DOHH2 (cell line): ENCODE results near the gene ZNF219.

Experiments
- H3F3A ChIP-seq: fragments of 200-600 bp; sonication (generic), shearing (Covaris generic); 2 replicates; pipeline ENCODE4 v1.6.0; 2016; ENCODE audit warnings: antibody characterized with exemption, mild to moderate bottlenecking; ENCODE audit not compliant: control insufficient read depth, insufficient read depth
- H3K27ac ChIP-seq: fragments of 200-600 bp; sonication (generic); 2 replicates; pipeline ENCODE4 v1.5.1; 2014; ENCODE audit warnings: low read depth, mild to moderate bottlenecking, low read length, moderate library complexity
- H3K27me3 ChIP-seq: fragments of 200-600 bp; sonication (generic); 2 replicates; pipeline ENCODE4 v1.6.1; 2014; ENCODE audit warnings: mild to moderate bottlenecking, low read length, mixed read lengths; ENCODE audit not compliant: control insufficient read depth
- H3K36me3 ChIP-seq: fragments of 200-600 bp; sonication (generic); 2 replicates; pipeline ENCODE4 v1.6.1; 2014; ENCODE audit warnings: mild to moderate bottlenecking, low read length, moderate library complexity, mixed read lengths; ENCODE audit not compliant: control insufficient read depth
- H3K4me1 ChIP-seq: fragments of 200-600 bp; sonication (generic); 2 replicates; pipeline ENCODE4 v1.6.1; 2014; ENCODE audit warnings: mild to moderate bottlenecking, low read length, mixed read lengths; ENCODE audit not compliant: control insufficient read depth
- H3K4me2 ChIP-seq: fragments of 200-600 bp; sonication (generic); 2 replicates; pipeline ENCODE4 v1.6.0; 2014; ENCODE audit warnings: mild to moderate bottlenecking, low read length, moderate library complexity
- H3K4me3 ChIP-seq: fragments of 200-600 bp; sonication (generic); 2 replicates; pipeline ENCODE4 v1.5.1; 2014; ENCODE audit warnings: mild to moderate bottlenecking, low read length, mixed read lengths
- H3K79me2 ChIP-seq: fragments of 200-600 bp; sonication (generic); 2 replicates; pipeline ENCODE4 v1.6.1; 2014; ENCODE audit warnings: mild to moderate bottlenecking, low read length, mixed read lengths; ENCODE audit not compliant: control insufficient read depth
- H3K9me2 ChIP-seq: fragments of 200-600 bp; sonication (generic); replicated peaks from 2 replicates; pipeline ENCODE4 v1.6.1; 2014; ENCODE audit warnings: mild to moderate bottlenecking, low read length, mixed read lengths; ENCODE audit not compliant: control insufficient read depth
- H3K9me3 ChIP-seq: fragments of 200-600 bp; sonication (generic); 2 replicates; pipeline ENCODE4 v1.6.1; 2014; ENCODE audit warnings: antibody characterized with exemption, low read length, mixed read lengths; ENCODE audit not compliant: control insufficient read depth, insufficient read depth
- H4K20me1 ChIP-seq: fragments of 200-600 bp; sonication (generic); 2 replicates; pipeline ENCODE4 v1.6.0; 2014; ENCODE audit warnings: low read depth, mild to moderate bottlenecking, antibody characterized with exemption, low read length, moderate library complexity; ENCODE audit not compliant: control insufficient read depth, insufficient read depth
- EZH2phosphoT487 ChIP-seq: fragments of 200-600 bp; sonication (generic); IDR thresholded peaks from 2 replicates; pipeline ENCODE4 v1.6.1; 2017; ENCODE audit warnings: borderline replicate concordance, mild to moderate bottlenecking, antibody characterized with exemption, low read length, moderate library complexity, mixed read lengths
- TF ChIP-seq, protein P1 (sequence below): fragments of 200-600 bp; sonication (generic); IDR thresholded peaks from one replicate; pipeline ENCODE4 v1.5.1; 2014; ENCODE audit warnings: antibody characterized with exemption, mild to moderate bottlenecking, low read depth, low read length; ENCODE audit not compliant: poor library complexity, severe bottlenecking

The ZNF219 gene

DNA sequence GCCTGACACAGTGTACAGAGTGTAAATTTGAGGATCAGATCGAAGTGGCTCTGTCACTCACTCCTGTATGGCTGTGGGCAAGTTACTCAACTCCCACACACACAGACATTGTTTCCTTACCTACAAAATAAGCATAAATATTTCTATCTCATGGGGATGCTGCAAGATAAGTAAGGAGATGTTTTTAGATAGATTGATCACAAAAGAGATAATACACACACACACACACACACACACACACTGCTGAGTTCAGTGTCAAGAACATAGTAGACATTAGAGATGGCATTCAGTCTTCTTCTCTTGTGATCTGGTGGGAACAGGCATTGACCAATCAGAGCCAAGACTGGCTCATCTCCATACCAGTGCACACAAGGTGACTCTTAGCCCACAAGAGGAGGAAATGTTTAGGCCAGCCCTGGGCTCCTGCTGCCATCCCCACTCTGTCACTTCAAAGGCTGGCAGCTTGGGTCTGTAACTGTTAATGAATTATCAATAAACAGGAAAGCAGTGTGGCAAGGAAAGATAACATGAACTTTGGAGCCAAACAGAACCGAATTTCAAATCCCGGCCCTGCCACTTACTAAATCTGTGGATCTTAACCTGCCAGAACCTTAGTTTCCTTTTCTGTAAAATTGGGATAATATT is 44.2 kb downstream of the ZNF219 start:
- TF ChIP-seq, protein P1, sequence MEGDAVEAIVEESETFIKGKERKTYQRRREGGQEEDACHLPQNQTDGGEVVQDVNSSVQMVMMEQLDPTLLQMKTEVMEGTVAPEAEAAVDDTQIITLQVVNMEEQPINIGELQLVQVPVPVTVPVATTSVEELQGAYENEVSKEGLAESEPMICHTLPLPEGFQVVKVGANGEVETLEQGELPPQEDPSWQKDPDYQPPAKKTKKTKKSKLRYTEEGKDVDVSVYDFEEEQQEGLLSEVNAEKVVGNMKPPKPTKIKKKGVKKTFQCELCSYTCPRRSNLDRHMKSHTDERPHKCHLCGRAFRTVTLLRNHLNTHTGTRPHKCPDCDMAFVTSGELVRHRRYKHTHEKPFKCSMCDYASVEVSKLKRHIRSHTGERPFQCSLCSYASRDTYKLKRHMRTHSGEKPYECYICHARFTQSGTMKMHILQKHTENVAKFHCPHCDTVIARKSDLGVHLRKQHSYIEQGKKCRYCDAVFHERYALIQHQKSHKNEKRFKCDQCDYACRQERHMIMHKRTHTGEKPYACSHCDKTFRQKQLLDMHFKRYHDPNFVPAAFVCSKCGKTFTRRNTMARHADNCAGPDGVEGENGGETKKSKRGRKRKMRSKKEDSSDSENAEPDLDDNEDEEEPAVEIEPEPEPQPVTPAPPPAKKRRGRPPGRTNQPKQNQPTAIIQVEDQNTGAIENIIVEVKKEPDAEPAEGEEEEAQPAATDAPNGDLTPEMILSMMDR: no peak
- no peak for TF ChIP-seq EZH2phosphoT487
- Histone ChIP-seq H3K9me3 (no peaks in the 10 kb centered on the region), H3K79me2 (no peaks in the 10 kb centered on the region), H3K4me1 (no peaks in the 10 kb centered on the region), H3K9me2 (no peaks in the 10 kb centered on the region), H3K4me3 (no peak overlapping the region), H3K27me3 (peaks cover 18% of the 10 kb centered on the region; the same call in 1 of the 2 replicates), H4K20me1 (no peaks in the 10 kb centered on the region), H3K27ac (no peak overlapping the region), H3K36me3 (no peaks in the 10 kb centered on the region), H3F3A (no peaks in the 10 kb centered on the region), H3K4me2 (no peak overlapping the region)

DNA sequence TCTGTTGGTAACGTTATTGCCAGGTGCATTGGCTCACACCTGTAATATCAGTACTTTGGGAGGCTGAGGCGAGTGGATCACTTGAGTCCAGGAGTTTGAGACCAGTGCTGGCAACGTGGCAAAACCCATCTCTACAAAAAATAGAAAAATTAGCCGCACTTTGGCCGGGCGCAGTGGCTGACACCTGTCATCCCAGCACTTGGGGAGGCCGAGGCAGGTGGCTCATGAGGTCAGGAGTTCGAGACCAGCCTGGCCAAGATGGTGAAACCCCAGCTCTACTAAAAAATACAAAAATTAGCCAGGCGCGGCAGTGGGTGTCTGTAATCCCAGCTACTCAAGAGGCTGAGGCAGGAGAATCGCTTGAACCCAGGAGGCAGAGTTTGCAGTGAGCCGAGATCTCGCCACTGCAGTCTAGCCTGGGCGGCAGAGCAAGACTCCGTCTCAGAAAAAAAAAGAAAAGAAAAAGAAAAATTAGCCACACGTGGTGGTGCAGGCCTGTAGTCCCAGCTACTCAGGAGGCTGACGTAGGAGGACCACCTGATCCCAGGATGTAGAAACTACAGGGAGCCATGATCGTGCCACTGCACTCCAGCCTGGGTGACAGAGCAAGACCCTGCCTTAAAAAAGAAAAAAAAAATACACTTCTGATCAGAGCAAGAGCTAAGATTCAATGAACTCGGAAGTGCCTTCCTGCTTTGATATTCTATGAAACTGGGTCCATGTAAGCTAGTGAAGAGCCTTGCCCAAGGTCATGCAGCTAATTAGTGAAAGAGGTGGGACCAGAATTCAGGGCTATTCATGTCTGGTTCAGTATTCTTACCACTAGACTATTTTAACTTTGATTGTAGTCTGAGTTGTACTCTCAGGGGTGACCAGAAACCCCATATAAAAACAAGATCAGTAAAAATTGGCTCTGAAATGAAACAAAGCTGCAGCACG is 45.0 kb downstream of the ZNF219 start:
- Histone ChIP-seq H3K79me2 (no peaks in the 10 kb centered on the region), H3F3A (no peaks in the 10 kb centered on the region), H3K27ac (no peak overlapping the region), H3K9me2 (no peaks in the 10 kb centered on the region), H3K27me3 (peaks cover 20% of the 10 kb centered on the region), H3K36me3 (no peaks in the 10 kb centered on the region), H3K9me3 (no peaks in the 10 kb centered on the region), H4K20me1 (no peaks in the 10 kb centered on the region), H3K4me1 (no peaks in the 10 kb centered on the region), H3K4me3 (no peak overlapping the region), H3K4me2 (no peak overlapping the region)
- TF ChIP-seq, protein P1: no peak
- TF ChIP-seq EZH2phosphoT487: no peak

DNA sequence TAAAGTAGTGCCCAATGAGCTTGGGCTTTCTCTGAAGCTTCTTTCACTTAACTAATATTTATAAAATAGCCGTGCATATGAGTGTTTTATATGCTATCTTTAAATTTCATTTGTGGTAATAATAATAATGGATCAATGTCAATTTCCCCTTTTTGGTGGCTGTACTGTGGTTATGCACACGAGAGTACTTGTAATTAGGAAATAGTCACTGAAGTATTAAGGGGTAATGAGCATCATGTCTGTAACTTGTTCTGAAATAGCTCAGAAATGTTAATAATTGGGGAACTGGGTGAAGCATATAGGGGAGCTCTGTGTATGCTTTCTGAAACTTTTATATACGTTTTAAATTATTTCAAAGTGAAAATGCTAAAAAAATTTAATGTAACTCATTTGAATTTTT is 47.9 kb downstream of the ZNF219 start:
- Histone ChIP-seq H3K4me3 (no peak overlapping the region), H3K9me2 (no peaks in the 10 kb centered on the region), H3K9me3 (no peaks in the 10 kb centered on the region), H3K4me2 (no peak overlapping the region), H3K79me2 (no peaks in the 10 kb centered on the region), H3K27me3 (peaks cover 38% of the 10 kb centered on the region), H3K27ac (no peak overlapping the region), H3F3A (no peaks in the 10 kb centered on the region), H3K36me3 (no peaks in the 10 kb centered on the region), H4K20me1 (no peaks in the 10 kb centered on the region), H3K4me1 (no peaks in the 10 kb centered on the region)
- TF ChIP-seq, protein P1: no peak
